Upper lobe of left lung (tissue), 4 donors: ENCODE results near the gene KCNA3.

Source experiments
- EP300 ChIP-seq, 4 donors: sonication (generic); formaldehyde crosslinking; IDR thresholded peaks; one replicate each; pipeline ENCODE4 v1.5.1; 2017; ENCODE audit warnings: antibody characterized with exemption in 4 of 4, control low read depth in 2 of 4
- POLR2A ChIP-seq, 4 donors: fragments of 450-650 bp; IDR thresholded peaks; one replicate each; pipeline ENCODE4 v1.5.1; 2016 to 2017; ENCODE audit warnings: antibody characterized with exemption in 4 of 4, mild to moderate bottlenecking in 2 of 4
- POLR2AphosphoS5 ChIP-seq, 2 donors: sonication (generic); formaldehyde crosslinking; IDR thresholded peaks; one replicate each; pipeline ENCODE4 v1.5.1; 2017; ENCODE audit warnings: antibody characterized with exemption in 2 of 2

DNA sequence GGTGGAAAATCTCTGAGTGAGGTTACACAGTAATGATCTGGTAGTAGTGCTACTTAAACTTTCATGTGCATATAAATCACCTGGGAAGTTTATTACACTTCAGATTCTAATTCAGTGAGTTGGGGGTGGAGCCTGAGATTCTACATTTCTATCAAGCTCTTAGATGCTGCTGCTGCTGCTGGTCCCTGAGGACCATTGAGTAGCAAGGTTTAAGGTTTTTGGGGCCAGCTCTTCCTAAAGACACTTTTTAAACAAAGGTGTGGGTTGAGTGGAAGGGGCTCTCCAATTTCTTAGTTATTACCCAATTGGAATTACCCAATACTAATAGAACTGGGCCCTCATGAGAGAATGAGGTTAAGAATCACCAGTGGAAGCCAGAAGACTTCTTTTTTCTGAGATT, 29.5 kb downstream of the KCNA3 start:
- TF ChIP-seq POLR2A (IDR thresholded peaks at IDR 0.05), result no peak
- TF ChIP-seq POLR2AphosphoS5 (IDR thresholded peaks at IDR 0.05), result no peak
- TF ChIP-seq EP300 (IDR thresholded peaks at IDR 0.05), result no peak
